NCI-H1417 (cell line): ENCODE results near the gene EBI3.
"Not testable (repeated sequence)": the region's sequence is repeated elsewhere in the genome, so short reads cannot be mapped to it uniquely, and the experiment has no call there.

Experiments
- DNase-seq, 3 experiments: peaks; one replicate each; lab custom pipeline; 2025; lab: John Stamatoyannopoulos, UW

EBI3 gene

DNA sequence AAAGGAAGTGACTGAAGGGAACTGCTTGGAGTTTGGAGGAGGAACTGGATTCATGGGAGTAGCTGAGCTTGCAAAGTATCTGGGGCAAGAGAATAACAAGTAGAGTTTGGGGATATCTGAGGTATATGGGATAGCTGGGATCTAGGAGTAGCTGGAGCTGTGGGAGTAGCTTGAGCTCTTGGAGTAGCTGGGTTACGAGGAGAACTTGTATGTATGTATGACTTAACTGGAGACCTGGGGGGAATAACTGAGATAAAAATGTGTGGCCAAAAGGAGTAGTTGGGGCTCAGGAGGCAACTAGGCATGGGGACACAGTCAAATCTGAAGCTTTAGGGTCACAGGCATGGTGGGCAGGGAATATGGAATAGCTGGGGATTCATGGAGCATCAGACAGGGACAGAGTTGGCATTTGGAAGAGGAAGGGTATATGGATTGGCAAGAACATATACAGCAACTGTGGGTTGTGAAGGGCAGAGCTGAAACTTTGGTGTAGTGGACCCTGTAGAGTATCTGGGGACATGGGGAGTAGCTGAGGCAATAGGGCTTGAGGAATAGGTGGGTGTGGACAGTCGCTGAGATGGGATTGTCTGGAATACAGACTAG, 28.3 kb upstream of the EBI3 start:
- no peak for DNase-seq

DNA sequence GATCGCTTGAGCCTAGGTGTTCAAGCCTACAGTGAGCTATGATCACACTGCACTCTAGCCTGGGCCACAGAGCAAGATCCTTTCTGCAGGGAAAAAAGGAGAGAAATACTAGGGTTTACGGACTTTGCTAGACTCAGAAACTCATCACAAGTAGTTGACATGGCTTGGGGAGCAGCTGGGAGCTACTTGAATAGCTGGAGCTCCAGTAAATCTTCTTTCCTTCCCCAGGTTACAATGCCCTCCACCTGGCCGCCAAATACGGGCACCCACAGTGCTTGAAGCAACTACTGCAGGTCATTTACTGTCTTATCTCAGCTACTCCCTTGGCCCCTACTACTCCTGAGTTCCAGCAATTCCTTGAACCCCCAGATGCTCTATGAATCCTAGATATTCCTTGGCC, 27.5 kb upstream of the EBI3 start:
- DNase-seq, result no peak

DNA sequence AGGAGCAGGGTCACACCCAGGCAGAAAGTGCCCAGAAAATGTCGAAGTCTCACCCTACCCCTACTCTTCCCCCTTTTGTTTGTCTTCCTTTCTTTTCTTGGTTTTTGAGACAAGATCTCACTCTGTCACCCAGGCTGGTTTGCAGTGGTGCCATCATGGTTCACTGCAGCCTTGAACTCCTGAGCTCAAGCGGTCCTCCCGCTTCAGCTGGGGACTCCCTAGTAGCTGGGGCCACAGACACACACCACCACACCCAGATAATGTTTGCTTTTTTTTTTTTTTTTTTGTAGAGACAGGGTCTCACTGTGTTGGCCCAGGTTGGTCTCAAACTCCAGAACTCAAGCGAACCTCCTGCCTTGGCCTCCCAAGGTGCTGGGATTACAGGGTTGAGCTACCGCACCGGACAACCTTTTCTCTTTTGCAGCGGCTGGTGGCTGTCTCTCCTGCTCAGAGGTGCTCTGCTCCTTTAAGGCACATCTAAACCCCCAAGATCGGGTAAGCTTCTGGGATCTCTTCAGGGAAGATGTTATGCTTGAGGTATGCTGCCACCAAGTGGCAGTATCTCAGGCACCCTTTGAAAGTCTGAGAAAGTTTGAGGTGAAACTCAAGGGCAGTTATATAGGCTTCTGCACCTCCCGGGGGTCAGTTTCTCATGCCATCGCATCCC, 22.4 kb upstream of the EBI3 start:
- DNase-seq, result peak; percentile 11 to 30 (median 16)

DNA sequence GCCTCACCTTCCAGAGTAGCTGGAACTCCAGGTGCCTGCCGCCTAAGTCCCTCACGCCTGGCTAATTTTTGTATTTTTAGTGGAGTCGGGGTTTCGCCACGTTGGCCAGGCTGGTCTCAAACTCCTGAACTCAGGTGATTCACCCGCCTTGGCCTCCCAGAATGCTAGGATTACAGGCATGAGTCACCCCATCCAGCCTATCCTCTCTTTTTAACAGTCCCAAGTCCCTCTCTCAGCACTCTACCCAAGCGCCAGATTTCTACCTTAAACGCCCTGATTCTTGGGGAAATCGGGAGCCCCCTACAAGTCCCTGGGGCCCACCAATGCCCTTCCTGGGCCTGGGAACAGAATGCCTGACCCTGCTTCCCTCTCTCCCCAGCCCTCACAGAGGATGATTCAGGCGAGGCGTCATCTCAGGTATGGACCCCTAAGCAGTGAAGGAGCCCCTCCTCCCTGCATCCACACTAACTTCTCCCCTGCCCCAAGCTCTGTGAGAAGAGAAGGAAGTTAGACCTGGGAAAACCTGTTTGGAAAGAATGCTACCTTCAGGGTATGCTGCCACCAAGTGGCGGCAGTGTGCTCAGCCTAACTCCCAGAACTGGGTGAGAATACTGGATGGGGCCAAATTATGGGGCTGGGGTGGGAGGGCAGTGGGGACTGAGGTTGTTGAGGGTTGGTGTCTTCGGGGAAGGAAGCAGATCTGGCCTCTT, 20.8 kb upstream of the EBI3 start:
- peak in 2 of 3 experiments; percentile 35 to 48 for DNase-seq

DNA sequence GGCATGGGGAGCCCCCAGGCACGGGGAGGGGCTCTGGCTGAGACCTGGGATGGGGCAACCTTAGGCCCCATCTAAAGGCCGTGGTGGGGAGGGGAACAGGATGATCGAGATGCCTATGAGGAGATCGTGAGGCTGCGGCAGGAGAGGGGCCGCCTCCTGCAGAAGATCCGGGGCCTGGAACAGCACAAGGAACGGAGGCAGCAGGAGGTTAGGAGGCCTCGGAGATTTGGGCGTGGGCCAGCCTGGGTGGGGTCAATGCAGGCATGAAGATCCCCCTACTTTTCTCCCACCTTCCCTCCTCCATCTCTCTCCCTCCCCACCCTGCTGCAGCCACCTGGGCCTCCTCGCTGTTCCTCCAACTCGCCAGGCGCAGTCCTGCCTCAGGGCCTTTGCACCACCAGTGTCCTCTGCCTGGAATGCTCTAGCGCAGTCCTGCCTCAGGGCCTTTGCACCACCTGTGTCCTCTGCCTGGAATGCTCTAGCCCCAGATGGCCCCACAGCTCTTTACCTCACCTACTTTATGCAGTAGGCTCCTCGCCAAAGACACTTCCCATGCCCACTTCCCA, 19.1 kb upstream of the EBI3 start:
- no peak for DNase-seq

DNA sequence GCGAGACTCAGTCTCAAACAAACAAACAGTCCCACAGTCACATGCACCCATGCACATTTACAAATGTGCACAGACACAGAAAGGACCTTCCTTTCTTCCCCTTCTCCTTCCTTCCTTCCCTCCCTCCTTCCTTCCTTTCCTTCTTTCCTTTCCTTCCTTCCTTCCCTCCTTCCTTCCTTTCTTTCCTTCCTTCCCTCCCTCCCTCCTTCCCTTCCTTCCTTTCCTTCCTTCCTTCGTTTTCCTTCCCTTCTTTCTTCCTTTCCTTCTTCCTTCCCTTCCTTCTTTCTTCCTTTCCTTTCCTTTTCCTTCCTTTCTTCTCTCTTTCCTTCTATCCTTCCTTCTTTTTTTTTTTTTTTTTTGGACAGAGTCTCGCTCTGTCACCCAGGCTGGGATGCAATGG, 16.2 kb upstream of the EBI3 start:
- DNase-seq, result no peak

DNA sequence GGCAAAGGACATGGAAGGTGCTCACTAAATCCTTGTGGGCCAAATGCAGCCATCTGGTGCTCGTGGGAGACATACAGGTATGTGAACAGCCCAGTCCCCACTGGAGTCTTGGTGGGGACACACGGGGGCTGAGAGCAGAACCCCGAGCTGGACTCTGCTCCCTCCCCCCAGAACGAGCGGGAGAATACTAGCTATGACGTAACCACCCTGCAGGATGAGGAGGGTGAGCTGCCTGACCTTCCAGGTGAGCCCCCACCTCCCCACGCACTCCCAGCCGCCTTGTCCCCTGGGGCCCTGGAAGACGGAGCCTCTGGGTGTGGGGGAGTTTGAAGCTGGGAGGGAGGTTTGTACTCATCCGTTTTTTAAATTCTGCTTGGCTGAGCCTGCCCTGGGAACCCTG, 13.5 kb upstream of the EBI3 start:
- DNase-seq, result no peak

DNA sequence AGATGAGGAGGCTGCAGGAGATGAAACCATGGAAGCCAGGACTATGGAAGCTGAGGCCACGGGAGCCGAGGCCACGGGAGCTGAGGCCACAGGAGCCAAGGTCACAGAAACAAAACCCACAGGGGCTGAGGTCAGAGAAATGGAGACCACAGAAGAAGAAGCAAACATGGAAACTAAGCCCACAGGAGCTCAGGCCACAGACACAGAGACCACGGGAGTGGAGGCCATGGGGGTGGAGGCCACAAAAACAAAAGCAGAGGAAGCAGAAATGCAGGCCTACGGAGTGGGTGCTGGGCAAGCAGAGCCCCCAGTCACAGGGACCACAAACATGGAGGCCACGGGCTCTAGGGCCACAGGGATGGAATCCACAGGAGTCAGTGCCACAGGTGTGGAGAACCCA, 12.5 kb upstream of the EBI3 start:
- no peak for DNase-seq

DNA sequence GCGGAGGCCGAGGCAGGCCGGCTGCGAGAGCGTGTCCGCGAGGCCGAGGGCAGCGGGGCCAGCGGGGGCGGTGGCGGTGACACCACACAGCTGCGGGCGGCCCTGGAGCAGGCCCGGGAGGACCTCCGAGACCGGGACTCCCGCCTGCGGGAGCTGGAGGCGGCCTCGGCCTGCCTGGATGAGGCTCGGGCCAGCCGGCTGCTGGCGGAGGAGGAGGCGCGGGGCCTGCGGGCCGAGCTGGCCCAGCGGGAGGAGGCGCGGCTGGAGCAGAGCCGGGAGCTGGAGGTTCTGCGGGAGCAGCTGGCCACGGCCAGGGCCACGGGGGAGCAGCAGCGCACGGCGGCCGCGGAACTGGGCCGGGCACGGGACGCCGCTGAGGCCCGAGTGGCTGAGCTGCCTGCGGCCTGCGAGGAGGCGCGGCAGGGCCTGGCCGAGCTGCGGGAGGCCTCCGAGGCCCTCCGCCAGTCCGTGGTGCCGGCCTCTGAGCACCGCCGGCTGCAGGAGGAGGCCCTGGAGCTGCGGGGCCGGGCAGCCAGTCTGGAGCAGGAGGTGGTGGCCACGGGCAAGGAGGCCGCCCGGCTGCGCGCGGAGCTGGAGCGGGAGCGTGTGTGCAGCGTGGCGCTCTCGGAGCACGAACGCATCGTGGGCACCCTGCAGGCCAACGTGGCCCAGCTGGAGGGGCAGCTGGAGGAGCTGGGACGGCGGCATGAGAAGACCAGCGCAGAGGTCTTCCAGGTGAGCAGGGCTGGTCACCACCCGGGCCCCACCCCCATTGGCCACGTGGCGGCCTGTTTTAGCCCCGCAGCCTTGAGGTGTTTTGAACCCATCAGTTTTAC, 11.7 kb upstream of the EBI3 start:
- no peak for DNase-seq

DNA sequence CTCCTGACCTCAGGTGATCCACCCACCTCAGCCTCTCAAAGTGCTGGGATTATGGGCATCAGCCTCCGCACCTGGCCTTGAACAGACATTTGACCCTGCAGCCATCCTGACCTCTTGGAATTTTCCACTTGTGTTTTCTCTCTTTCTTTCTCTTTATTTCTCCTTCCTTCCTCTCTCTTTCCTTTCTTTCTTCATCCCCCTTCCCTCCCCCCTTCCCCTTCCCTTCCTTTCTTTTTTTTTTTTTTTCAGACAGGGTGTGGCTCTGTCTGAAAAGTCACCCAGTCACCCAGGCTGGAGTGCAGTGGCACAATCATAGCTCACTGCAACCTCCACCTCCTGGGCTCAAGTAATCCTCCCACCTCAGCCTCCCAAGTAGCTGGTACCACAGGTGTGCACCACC, 10.8 kb upstream of the EBI3 start:
- DNase-seq, result not testable (repeated sequence)

DNA sequence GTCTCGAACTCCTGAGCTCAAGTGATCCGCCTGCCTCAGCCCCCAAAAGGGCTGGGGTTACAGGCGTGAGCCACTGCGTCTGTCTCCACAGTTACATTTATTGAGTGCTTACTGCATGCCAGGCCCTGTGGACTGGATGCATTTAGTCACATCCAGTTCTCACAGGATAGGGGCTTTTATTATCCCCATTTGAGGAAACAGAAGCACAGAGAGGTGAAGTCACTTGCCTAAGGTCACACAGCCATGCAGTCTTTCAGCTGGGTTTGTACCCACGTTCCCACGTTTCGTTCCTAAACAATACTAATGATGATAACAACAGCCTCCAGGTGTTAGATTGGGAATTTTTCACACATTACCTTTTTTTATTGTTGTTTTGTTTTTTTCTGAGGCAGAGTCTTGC, 9.1 kb upstream of the EBI3 start:
- DNase-seq, result no peak

DNA sequence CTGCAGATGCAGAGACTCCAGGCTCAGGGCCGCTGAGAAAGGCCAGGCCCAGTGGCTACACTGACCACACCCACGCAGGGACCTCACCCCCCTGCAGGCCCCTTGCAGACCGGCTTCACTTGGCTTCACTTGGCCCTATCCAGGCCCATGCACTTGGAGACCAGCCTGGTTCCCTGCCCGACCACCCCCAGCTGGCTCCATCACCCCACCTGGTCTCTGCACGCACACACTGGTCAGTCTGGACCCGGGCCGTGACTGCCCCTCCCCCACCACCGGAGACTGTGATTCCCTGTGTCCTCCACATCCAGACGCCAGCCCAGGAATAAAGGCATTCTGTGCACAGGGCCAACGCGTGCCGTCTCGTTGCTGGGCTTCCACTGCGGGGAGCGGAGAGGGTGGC, 4.9 kb upstream of the EBI3 start:
- no peak for DNase-seq

DNA sequence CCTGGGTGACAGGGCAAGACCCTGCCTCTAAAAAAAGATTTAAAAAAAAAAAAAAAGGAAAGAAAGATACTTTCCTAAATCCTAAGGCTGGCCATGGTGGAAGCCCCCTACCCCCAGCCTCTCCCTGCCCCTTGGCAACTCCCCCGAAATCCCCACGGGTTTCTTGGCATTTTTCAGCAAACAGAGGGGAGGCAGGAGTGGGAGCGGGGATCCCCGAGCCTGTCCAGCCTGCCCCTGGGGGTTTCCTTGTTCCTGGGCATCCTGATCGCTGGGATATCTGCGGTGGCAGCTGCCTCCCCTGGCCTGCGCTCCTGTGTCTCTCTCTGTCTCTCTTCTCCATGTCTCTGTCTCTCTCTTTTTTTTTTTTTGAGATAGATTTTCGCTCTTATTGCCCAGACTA, 3.4 kb upstream of the EBI3 start:
- DNase-seq, result no peak

DNA sequence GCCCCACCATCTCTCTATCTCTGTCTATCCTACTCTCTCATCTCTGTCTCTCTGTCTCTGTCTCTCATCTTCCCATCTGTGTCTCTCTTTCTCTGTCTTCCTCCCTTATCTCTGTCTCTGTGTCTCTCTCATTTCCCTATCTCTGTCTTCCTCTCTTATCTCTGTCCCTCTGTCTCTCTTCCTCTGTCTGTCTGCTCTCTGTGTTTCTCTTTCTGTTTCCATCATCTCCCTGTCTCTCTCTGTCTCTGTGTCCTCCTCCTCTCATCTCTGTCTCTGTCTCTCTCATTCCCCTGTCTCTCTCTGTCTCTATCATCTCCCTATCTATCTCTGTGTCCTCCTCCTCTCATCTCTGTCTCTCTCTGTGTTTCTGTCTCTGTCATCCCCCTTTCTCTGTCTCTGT, 1.6 kb upstream of the EBI3 start:
- DNase-seq, result no peak

DNA sequence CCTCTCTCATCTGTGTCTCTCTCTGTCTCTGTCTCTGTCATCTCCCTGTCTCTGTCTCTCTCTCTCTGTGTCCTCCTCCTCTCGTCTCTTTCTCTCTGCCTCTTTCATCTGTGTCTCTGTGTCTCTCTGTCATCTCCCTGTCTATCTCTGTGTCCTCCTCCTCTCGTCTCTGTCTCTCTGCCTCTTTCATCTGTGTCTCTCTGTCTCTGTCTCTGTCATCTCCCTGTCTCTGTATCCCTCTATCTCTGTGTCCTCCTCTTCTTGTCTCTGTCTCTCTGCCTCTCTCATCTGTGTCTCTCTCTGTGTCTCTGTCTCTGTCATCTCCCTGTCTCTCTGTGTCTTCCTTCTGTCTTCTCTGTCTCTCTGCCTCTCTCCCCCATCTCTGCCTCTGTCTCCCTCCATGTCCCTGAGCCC, 551 bp upstream of the EBI3 start:
- no peak for DNase-seq

DNA sequence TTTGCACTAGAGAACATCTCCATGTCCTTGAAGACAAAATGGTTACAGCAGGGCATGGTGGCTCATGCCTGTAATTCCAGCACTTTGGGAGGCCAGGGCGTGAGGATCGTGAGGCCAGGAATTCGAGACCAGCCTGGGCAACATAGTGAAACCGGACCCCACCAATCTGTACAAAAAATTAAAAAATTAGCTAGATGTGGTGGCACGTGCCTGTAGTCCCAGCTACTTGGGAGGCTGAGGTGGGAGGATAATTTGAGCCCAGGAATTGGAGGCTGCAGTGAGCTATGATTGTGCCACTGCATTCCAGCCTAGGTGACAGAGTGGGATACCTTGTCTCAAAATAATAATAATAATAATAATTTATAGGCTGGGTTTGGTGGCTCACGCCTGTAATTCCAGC, 914 bp downstream of the EBI3 start:
- not testable (repeated sequence) for DNase-seq

DNA sequence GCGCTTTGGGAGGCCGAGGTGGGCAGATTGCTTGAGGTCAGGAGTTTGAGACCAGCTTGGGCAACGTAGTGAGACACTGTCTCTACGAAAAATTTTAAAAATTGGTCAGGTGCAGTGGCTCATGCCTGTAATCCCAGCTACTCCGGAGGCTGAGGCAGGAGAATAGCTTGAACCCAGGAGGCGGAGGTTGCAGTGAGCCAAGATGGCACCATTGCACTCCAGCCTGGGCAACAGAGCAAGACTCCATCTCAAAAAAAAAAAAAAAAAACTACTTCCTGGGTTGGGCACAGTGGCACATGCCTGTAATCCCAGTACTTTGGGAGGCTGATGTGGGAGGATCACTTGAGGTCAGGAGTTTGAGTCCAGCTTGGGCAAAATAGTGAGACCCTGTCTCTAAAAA, 2.2 kb downstream of the EBI3 start:
- DNase-seq, result not testable (repeated sequence)

DNA sequence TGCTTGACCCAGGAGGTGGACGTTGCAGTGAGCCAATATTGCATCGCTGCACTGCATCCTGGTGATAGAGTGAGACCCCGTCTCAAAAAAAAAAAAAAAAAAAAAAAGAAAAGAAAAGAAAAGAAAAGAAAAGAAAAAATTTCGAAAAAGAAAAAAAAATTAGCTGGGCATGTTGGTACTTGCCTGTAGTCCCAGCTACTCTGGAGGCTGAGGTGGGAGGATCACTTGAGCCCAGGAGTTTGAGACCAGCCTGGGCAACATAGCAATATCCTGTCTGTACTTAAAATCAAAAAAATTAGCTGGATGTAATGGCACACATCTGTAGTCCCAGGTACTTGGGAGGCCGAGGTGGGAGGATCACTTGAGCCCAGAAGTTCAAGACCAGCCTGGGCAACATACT, 2.8 kb downstream of the EBI3 start:
- DNase-seq, result not testable (repeated sequence)

DNA sequence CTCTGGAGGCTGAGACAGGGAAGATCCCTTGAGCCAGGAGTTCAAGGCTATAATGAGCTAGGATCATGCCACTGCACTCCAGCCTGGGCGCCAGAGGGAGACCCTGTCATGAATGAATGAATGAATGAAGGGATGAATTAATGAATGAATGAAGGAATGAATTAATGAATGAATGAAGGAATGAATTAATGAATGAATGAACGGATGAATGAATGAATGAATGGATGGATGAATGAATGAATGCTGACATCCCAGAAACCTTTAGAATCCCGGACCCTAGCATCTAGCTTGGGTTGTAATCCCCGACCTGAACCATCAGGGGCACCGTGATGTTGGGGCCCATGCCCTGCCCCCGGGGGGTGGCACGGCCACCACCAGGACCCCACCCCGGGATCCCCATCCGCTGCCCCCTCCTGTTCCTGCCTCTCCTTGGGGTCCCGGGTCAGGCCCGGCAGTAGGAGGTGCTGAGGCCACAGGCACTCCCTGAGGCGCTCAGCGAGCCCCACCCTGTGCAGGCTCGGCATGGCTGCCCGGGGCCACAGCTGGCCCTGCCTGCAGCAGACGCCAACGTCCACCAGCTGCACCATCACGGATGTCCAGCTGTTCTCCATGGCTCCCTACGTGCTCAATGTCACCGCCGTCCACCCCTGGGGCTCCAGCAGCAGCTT, 3.4 kb downstream of the EBI3 start:
- DNase-seq, result peak in 1 of 3 experiments; percentile 51

DNA sequence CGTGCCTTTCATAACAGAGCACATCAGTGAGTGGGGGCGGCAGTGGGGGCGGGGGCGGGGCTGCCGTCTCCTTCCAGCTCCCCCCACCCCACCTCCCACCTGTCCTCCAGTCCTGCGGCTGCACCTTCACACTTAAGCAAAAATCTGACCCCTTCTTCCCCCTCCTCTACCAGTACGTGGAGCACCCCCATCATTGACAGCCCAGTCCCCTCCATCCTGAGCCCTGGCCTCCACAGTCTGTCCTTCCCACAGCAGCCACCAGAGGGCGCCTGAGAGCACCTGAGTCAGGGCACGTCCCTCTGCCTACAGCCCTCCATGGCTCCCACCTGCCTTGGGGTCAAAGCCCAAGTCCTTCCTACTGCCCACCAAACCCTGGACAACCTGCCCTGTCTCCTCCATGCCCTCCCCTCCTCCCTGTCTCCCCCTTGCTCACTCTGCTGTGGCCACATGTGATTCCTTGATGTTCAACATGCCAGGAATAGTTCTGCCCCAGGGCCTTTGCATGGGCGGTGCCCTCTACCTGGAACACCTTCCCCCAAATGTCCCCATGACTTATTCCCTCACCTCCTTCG, 4.0 kb downstream of the EBI3 start:
- peak; percentile 14 to 54 (median 18) for DNase-seq

DNA sequence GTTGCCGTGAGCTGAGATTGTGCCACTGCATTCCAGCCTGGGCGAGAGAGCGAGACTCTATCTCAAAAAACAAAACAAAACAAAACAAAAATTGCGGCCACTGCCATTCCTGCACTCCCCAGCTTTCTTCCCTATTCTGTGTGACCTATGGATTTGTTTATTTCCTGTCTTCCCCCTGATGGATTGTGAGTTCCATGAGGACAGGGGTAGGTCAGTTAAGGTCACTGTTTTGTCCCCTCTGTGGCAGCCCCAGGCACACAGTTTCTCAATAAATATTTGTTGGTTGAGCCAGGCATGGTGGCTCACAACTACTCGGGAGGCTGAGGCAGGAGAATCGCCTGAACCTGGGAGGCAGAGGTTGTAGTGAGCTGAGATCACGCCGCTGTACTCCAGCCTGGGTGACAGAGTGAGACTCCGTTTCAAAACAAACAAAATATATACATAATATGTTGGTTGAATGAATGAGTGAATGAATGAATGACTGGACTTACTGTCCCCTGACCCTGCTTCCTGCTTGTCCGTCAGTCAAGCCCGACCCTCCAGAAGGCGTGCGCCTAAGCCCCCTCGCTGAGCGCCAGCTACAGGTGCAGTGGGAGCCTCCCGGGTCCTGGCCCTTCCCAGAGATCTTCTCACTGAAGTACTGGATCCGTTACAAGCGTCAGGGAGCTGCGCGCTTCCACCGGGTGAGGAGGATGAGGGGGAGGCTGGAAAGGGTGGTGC, 5.0 kb downstream of the EBI3 start:
- no peak for DNase-seq
